ENCODE measurements around the gene TYW1B.
"Not testable (repeated sequence)": the region's sequence is repeated elsewhere in the genome, so short reads cannot be mapped to it uniquely, and the experiment has no call there.

The TYW1B gene

DNA sequence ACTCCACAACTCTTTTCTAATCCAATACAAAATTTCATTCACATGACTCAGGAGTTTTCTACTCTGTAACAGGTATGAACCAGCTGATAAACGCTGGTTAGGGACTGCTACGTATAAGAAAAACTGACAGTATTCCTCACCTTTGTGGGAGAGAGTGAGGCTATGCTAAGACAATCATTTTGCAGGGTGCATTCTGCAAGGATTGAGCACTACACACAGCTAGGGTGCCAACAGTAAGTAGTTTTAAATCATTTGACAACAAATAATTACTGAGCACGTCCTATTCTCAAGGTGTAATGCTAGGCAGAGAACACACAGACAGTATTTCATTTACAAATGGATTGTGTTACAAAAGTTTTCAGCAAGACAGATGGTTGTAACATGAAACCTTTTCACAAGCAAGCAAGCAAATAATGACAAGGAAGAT lies 206.2 kb downstream of the TYW1B start:
- DNase-seq = not testable (repeated sequence)

DNA sequence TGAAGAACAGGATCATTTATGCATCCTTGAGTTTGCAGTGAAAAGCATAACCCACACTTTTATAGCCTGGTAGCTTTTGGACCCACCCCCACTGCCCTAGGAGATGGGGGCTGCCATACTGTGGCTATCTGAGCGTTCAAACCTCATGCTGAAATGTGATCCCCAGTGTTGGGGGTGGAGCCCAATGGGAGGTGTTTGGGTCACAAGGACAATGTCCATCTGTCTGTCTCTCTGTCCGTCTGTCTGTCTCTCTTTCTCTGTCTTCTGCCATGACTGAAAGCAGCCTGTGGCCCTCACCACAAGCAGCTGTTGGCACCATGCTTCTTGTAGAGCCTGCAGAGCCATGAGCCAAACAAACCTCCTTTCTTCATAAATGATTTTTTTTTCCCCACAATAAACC lies 207.1 kb downstream of the TYW1B start:
- DNase-seq = not testable (repeated sequence)

DNA sequence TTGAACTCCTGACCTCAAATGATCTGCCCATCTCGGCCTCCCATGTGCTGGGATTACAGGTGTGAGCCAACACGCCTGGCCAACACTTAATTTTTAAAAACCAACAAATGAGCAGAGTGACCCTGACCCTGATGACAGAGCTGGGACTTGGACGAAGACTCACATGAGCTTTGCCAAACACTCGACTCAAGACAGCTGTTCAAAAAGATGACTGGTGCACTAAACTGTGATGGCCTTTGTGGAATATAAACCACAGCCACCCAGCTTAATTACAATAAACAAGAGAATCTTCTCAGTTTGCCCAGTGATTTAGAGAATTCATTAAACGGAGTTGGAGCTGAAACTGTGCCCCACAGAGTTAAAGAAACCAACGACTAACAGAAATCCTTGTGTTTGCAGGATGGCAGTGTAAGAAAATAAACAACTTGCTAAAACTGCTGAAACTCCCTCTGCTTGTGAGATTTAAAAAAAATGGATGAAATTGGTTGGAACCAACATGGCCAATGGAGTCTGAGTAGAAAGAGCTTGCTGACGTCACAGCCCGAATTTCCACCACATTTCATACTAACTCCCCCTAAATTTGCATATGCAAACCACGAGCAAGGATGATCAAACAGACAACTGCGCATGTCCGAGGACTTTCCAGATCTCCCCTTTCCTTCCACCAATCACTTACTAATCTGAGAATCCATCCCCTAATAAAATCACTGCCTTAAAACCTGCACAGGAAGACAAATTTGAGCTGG lies 209.4 kb downstream of the TYW1B start:
- not testable (repeated sequence) for DNase-seq

GRCh38 chr7:72609761-72610160 lies 218.2 kb downstream of the TYW1B start:
- not testable (repeated sequence) for DNase-seq

DNA sequence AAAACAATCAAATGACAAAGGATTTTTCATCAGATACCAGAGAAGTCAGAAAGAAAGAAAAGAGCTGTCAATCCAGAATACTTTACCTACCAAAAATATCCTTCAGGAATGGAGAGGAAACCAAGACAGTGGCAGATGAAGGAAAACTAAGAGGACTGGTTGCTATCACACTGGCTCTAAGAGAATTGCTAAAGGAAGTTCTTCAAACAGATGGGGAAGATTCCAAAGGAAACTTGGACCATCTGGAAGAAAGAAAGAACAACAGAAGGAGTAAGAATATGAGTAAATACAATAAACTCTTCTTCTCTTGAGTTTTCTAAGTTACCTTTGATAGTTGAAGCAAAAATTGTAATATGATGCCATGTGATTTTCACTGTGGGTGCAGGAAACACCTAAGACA lies 220.0 kb downstream of the TYW1B start:
- DNase-seq = not testable (repeated sequence)

GRCh38 chr7:72605863-72606431 lies 222.1 kb downstream of the TYW1B start:
- not testable (repeated sequence) for DNase-seq

GRCh38 chr7:72604771-72605611 lies 223.0 kb downstream of the TYW1B start:
- not testable (repeated sequence) for DNase-seq

GRCh38 chr7:72603476-72603875 lies 224.5 kb downstream of the TYW1B start:
- not testable (repeated sequence) for DNase-seq

- no peak for DNase-seq
Observed at GRCh38 chr7:72603073-72603472, 224.9 kb downstream of the TYW1B start.

GRCh38 chr7:72601683-72602082 lies 226.3 kb downstream of the TYW1B start:
- DNase-seq = not testable (repeated sequence)

DNA sequence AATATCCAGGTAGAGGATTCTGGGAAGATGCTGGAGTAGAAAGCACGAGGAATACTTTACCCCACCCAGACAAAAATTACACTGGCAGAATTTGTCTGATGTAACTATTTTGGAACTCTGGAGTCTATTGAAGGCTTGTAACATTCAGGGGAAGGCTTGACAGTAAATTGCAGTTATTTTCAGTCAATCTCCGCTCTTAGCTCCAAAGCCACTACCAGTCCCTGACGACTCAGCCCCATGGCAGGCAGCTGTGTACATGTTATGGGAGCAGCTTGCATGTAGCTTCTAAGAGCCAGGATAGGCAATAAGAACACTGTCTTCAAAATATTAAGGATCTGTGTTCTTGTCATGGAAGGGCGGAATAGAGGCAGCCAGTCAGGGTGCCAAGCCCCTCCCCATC lies 238.0 kb downstream of the TYW1B start:
- not testable (repeated sequence) for DNase-seq

DNA sequence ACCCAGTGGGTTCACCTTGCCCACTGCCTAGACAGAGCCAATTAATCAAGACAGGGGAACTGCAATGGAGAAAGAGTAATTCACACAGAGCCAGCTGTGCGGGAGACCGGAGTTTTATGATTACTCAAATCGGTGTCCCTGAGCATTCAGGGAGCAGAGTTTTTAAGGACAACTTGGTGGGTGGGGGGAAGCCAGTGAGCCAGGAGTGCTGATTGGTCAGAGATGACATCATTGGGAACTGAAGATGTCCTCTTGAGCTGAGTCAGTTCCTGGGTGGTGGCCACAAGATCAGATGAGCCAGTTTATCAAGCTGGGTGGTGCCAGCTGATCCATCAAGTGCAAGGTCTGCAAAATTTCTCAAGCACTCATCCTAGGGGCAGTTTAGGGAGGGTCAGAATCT lies 240.7 kb downstream of the TYW1B start:
- DNase-seq = not testable (repeated sequence)

DNA sequence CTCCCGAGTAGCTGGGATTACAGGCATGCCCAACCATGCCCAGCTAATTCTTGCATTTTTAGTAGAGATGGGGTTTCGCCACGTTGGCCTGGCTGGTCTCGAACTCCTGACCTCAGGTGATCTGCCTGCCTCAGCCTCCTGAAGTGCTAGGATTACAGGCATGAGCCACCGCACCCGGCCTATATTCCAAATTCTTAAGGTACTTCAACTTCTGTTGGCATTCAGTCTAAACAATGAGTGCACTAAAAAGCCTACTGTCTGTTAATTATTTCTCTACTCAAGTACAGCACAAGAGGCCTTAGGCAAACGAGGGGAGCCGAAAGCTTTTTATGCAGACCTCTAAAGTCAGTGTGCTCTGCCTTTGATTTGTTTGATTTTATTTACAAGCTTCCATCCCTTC lies 243.4 kb downstream of the TYW1B start:
- DNase-seq = not testable (repeated sequence)

DNA sequence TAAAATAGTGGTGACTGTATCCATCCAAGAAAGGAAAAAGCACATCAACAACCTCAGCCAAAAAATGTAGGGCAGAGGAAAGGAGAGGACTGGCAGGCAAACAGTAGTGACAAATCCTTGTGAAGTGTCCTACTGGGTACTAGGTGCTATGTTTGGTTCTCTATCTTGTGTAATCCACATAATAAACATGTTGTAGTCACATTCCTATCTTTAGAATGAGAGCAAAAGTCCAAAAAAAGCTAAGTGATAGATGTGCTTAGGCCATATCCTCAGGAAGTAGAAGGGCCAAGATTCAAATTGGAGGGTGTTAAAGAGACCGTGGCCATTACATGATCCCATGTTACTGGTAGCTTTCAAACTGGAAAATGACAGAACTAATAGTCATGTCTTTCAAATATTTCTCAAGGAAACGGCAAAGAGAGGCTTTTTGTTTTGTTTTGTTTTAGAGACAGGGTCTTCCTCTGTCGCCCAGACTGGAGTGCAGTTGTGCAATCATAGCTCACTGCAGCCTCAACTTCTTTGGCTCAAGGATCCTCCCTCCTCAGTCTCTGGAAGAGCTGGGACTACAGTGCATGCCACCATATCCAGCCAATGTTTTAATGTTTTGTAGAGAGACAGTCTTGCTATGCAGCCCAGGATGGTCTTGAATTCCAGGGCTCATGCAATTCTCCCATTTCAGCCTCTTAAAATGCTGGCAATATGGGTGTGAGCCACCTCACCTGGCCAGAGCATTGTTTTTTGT lies 244.2 kb downstream of the TYW1B start:
- not testable (repeated sequence) for DNase-seq

GRCh38 chr7:72580142-72580770 lies 247.7 kb downstream of the TYW1B start:
- DNase-seq = not testable (repeated sequence)

- DNase-seq = no peak
Observed at GRCh38 chr7:72577107-72577506, 250.9 kb downstream of the TYW1B start.

DNA sequence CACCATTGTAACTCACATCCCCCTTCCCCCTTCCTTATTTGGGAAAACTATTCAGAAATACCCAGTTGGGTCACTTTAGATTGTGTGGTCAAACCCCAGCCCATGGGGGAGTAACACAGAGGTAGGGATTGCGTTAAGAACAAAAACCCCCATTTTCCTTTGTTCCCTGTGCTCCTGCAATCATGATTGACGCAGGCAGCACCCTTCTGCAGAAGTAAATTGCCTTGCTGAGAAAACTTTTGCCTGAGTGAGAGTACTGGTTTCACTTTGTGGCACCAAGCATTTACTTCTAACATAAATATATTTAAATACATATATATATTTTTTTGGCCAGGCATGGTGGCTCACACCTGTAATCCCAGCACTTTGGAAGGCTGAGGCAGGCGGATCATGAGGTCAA lies 266.0 kb downstream of the TYW1B start:
- DNase-seq = not testable (repeated sequence)

DNA sequence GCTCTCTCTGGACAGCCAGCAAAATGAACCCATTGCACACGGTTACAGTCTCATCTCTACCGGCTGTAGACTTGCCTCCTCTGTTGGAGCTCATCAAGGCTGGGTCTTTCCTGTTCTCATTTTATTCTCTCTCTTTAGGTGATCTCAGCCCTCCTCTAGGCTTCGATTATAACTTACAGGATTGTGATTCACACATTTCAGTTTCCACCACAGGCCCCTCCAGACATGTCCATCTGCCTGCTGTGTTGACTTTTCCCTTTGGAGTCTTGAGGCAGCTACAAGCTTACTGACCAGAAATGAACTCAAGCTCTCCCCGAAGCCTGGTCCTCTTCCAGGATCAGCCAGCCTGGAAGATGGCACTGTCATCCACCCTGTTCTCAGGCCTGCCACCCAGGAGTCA lies 268.5 kb downstream of the TYW1B start:
- not testable (repeated sequence) for DNase-seq

- DNase-seq = not testable (repeated sequence)
Observed at GRCh38 chr7:72556733-72557132, 271.3 kb downstream of the TYW1B start.

DNA sequence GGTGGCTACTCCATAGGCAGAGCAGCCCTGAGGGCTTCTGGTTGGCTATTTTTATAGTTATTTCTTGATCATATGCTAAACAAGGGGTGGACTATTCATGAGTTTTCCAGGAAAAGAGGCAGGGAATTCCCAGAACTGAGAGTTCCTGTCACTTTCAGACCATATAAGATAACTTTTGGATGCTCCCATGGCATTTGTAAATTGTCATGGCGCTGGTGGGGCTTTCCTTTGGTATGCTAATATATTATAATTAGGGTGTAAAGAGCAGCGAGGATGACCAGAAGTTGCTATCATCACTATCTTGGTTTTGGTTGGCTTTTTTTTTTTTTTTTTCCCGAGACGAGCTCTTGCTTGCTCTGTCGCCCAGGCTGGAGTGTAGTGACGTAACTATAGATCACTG lies 272.8 kb downstream of the TYW1B start:
- not testable (repeated sequence) for DNase-seq

- DNase-seq = not testable (repeated sequence)
Observed at GRCh38 chr7:72554401-72554800, 273.6 kb downstream of the TYW1B start.

DNA sequence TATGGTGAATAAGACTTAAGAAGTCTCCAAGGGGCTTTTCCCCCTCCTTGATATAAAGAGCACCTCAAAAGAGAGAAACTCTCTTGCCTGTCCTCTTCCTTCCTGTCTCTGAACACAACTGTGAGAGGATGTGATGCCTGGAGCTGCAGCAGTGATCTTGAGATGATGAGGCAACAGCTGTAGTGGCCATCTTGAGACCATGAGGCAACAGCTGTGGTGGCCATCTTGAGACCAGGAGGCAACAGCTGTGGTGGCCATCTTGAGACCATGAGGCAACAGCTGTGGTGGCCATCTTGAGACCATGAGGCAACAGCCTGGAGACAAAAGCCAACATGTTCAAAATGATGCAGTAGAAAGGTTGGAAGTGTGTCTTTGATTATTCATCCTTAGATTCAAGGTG lies 277.5 kb downstream of the TYW1B start:
- not testable (repeated sequence) for DNase-seq

All from CD4-positive, alpha-beta T cell treated with Interleukin-17A for 1 hour (primary cell).